H9 (cell line): Measurements from ENCODE around the gene MYO1D. TPM values are rescaled to one million over a fixed set of nuclear protein-coding genes. Genes with fewer than 3 reads are reported as not detected.

Experiments
- DNase-seq: peaks from one replicate; pipeline ENCODE4 v3.0.0-alpha.2; 2017
- H2AFZ ChIP-seq: one replicate; pipeline ENCODE4 v1.6.1; 2013; ENCODE audit warnings: mild to moderate bottlenecking, low read length, control low read depth, moderate library complexity
- H2AK5ac ChIP-seq: 2 replicates; pipeline ENCODE4 v1.6.1; 2013; ENCODE audit warnings: low read length, control low read depth, mixed read lengths; ENCODE audit not compliant: insufficient read length
- H2BK120ac ChIP-seq: one replicate; pipeline ENCODE4 v1.6.1; 2013; ENCODE audit warnings: low read depth, mild to moderate bottlenecking, low read length, control low read depth, inconsistent platforms; ENCODE audit not compliant: poor library complexity, severe bottlenecking
- H2BK12ac ChIP-seq: 2 replicates; pipeline ENCODE4 v1.6.1; 2013; ENCODE audit warnings: low read length, control low read depth, mixed read lengths, low read depth; ENCODE audit not compliant: insufficient read length
- H2BK15ac ChIP-seq: 2 replicates; pipeline ENCODE4 v1.6.1; 2013; ENCODE audit warnings: low read depth, low read length, control low read depth
- H2BK20ac ChIP-seq: one replicate; pipeline ENCODE4 v1.6.1; 2013; ENCODE audit warnings: low read depth, mild to moderate bottlenecking, low read length, control low read depth, inconsistent platforms; ENCODE audit not compliant: poor library complexity, severe bottlenecking
- H2BK5ac ChIP-seq: 2 replicates; pipeline ENCODE4 v1.6.1; 2013; ENCODE audit warnings: low read length, control low read depth, mixed read lengths; ENCODE audit not compliant: insufficient read length
- H3K14ac ChIP-seq: 2 replicates; pipeline ENCODE4 v1.6.1; 2013; ENCODE audit warnings: low read length, control low read depth; ENCODE audit not compliant: insufficient read depth
- H3K18ac ChIP-seq: 2 replicates; pipeline ENCODE4 v1.6.1; 2013; ENCODE audit warnings: low read depth, mild to moderate bottlenecking, mixed read lengths, low read length, control low read depth; ENCODE audit not compliant: insufficient read length
- H3K23ac ChIP-seq: 2 replicates; pipeline ENCODE4 v1.6.1; 2013; ENCODE audit warnings: low read length, control low read depth, mixed read lengths, low read depth; ENCODE audit not compliant: insufficient read length
- H3K23me2 ChIP-seq: 2 replicates; pipeline ENCODE4 v1.6.1; 2013; ENCODE audit warnings: low read depth, mild to moderate bottlenecking, mixed read lengths, low read length, control low read depth; ENCODE audit not compliant: insufficient read length, poor library complexity, severe bottlenecking
- H3K27ac ChIP-seq: 2 replicates; pipeline ENCODE4 v1.5.1; 2013; ENCODE audit warnings: low read length, control low read depth, mixed read lengths, low read depth; ENCODE audit not compliant: insufficient read length
- H3K27me3 ChIP-seq: 2 replicates; pipeline ENCODE4 v1.6.1; 2013; ENCODE audit warnings: low read length, control low read depth, inconsistent platforms; ENCODE audit not compliant: insufficient read depth
- H3K4ac ChIP-seq: 2 replicates; pipeline ENCODE4 v1.6.1; 2013; ENCODE audit warnings: low read depth, mild to moderate bottlenecking, control low read depth, inconsistent platforms, low read length, moderate library complexity
- H3K4me1 ChIP-seq: 2 replicates; pipeline ENCODE4 v1.6.1; 2013; ENCODE audit warnings: low read length, control low read depth, inconsistent platforms; ENCODE audit not compliant: insufficient read depth
- H3K4me2 ChIP-seq: 2 replicates; pipeline ENCODE4 v1.6.1; 2013; ENCODE audit warnings: low read length, control low read depth, mixed read lengths; ENCODE audit not compliant: insufficient read length, insufficient read depth
- H3K56ac ChIP-seq: 2 replicates; pipeline ENCODE4 v1.6.1; 2013; ENCODE audit warnings: low read depth, mild to moderate bottlenecking, mixed read lengths, low read length, control low read depth; ENCODE audit not compliant: insufficient read length
- H3K79me1 ChIP-seq: 2 replicates; pipeline ENCODE4 v1.6.1; 2013; ENCODE audit warnings: low read depth, mild to moderate bottlenecking, moderate library complexity, low read length, control low read depth, inconsistent platforms; ENCODE audit not compliant: insufficient read depth, poor library complexity, severe bottlenecking
- H3K79me2 ChIP-seq: 2 replicates; pipeline ENCODE4 v1.6.1; 2013; ENCODE audit warnings: low read length, control low read depth, inconsistent platforms; ENCODE audit not compliant: insufficient read depth
- H3K9ac ChIP-seq: 2 replicates; pipeline ENCODE4 v1.6.1; 2013; ENCODE audit warnings: low read length, control low read depth, mixed read lengths; ENCODE audit not compliant: insufficient read length; ENCODE audit errors: extremely low read depth
- H3K9me3 ChIP-seq: one replicate; pipeline ENCODE4 v1.6.1; 2013; ENCODE audit warnings: low read depth, low read length, inconsistent platforms; ENCODE audit not compliant: control insufficient read depth
- H3T11ph ChIP-seq: one replicate; pipeline ENCODE4 v1.6.1; 2013; ENCODE audit warnings: mild to moderate bottlenecking, low read length, control low read depth, inconsistent platforms
- H4K20me1 ChIP-seq: one replicate; pipeline ENCODE4 v1.6.1; 2013; ENCODE audit not compliant: control insufficient read depth, insufficient read length, insufficient read depth
- H4K5ac ChIP-seq: 2 replicates; pipeline ENCODE4 v1.6.1; 2013; ENCODE audit warnings: low read depth, mild to moderate bottlenecking, mixed read lengths, low read length, control low read depth; ENCODE audit not compliant: insufficient read length
- H4K8ac ChIP-seq: replicated peaks from 2 replicates; pipeline ENCODE4 v1.6.1; 2013; ENCODE audit warnings: low read length, control low read depth, mixed read lengths, low read depth; ENCODE audit not compliant: insufficient read length
- H4K91ac ChIP-seq: 2 replicates; pipeline ENCODE4 v1.6.1; 2013; ENCODE audit warnings: low read depth, mild to moderate bottlenecking, moderate library complexity, mixed read lengths, low read length, control low read depth; ENCODE audit not compliant: insufficient read length
- H3K27ac Mint-ChIP-seq, 3 experiments: 2 replicates in 2 of 3; 3 replicates in 1 of 3; pipeline ENCODE4 v1.8.0; 2020 to 2021; ENCODE audit warnings: mixed read lengths in 3 of 3, mild to moderate bottlenecking in 1 of 3, moderate library complexity in 1 of 3
- H3K27me3 Mint-ChIP-seq: 2 replicates; pipeline ENCODE4 v1.8.0; 2021; ENCODE audit warnings: low read depth, mild to moderate bottlenecking, moderate library complexity, mixed read lengths
- H3K36me3 Mint-ChIP-seq, 3 experiments: 2 replicates in 2 of 3; 3 replicates in 1 of 3; pipeline ENCODE4 v1.8.0; 2020 to 2021; ENCODE audit warnings: low read depth in 3 of 3, mixed read lengths in 3 of 3; ENCODE audit not compliant: insufficient read depth in 1 of 3
- H3K4me1 Mint-ChIP-seq, 2 experiments: 2 replicates each; pipeline ENCODE4 v1.8.0; 2020; ENCODE audit warnings: mixed read lengths in 2 of 2
- H3K4me3 Mint-ChIP-seq, 2 experiments: 2 replicates in 1 of 2; 3 replicates in 1 of 2; pipeline ENCODE4 v1.8.0; 2020 to 2021; ENCODE audit warnings: mild to moderate bottlenecking in 2 of 2, mixed read lengths in 2 of 2, moderate library complexity in 1 of 2
- H3K9me3 Mint-ChIP-seq, 2 experiments: 2 replicates in 1 of 2; 3 replicates in 1 of 2; pipeline ENCODE4 v1.8.0; 2020; ENCODE audit warnings: mild to moderate bottlenecking in 2 of 2, mixed read lengths in 2 of 2, moderate library complexity in 1 of 2
- WGBS: extraction: QIAGEN DNeasy Blood & Tissue Kit; methylation state at CpG from one replicate; pipeline ENCODE4 v1.1.7; 2013; ENCODE audit warnings: missing lambda C conversion rate, low lambda C conversion rate, mixed read lengths; ENCODE audit not compliant: insufficient read length; ENCODE audit errors: extremely low coverage; 5-methylcytosine and 5-hydroxymethylcytosine counted together
- total RNA-seq: library from RNA; stranded (reverse); gene quantifications from 2 replicates; pipeline ENCODE4 v1.2.1, GENCODE V29; 2021
- TF ChIP-seq, protein P1 (sequence below): fragments of 200-600 bp; sonication (generic); conservative IDR thresholded peaks from 3 replicates; pipeline ENCODE4 v1.8.0; 2021; ENCODE audit warnings: antibody characterized with exemption, mild to moderate bottlenecking

Gene MYO1D
- total RNA-seq, 1 experiment from 2014 or later = 19.0 TPM

DNA sequence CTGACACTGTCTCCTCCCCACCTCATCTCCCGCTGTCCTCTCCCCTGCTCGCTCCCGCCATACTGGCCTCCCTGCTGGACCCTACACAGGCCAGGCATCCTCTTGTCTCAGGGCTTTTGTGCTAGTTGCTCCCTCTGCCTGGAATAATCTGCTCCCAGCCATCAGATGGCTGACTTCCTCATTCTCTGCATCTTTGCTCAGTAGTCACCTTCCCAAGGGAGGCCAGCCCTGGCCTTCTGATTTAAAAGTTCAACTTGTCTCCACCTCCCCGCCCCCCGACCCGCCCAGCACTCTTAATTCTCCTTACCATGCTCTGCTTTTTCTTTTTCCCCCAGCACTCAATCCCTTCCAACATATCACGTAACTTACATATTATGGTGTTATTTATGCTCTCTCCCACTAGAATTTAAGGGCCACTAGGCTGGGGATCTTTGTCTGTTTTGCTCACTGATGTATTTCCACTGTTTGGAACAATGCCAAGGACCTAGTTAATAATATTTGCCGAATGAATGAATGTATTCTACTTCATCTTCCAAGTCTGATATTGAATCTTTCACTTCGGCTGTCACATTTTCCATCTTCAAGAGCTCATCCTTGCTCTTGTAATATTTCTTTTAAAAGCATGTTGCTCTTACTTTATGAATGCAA, 211.9 kb downstream of the MYO1D start:
- Histone ChIP-seq H2BK5ac (no peak overlapping the region), H3K14ac (no peak overlapping the region; the same call in 1 of the 2 replicates), H3K23me2 (no peaks in the 10 kb centered on the region), H2BK20ac (no peak overlapping the region), H2BK15ac (no peak overlapping the region), H4K5ac (no peak overlapping the region), H3K9me3 (no peaks in the 10 kb centered on the region), H3T11ph (no peak overlapping the region), H2BK120ac (no peak overlapping the region), H3K4me1 (no peaks in the 10 kb centered on the region), H4K20me1 (no peaks in the 10 kb centered on the region), H2BK12ac (no peak overlapping the region), H3K4ac (no peak overlapping the region), H2AFZ (no peak overlapping the region), H3K27ac (no peak overlapping the region), H3K79me1 (no peaks in the 10 kb centered on the region), H3K9ac (no peak overlapping the region), H4K8ac (no peak overlapping the region), H3K79me2 (no peaks in the 10 kb centered on the region), H3K18ac (no peak overlapping the region), H4K91ac (no peak overlapping the region), H3K4me2 (no peak overlapping the region), H3K56ac (no peak overlapping the region), H3K23ac (no peak overlapping the region), H3K27me3 (no peaks in the 10 kb centered on the region), H2AK5ac (no peak overlapping the region)
- H3K4me1 Mint-ChIP-seq = peaks cover 15 to 18% of the 10 kb centered on the region in 2 experiments
- H3K4me3 Mint-ChIP-seq = peak overlapping the region in 1 of 2 experiments; percentile 45; a peak in 1 of 5 replicates
- H3K27me3 Mint-ChIP-seq = no peaks in the 10 kb centered on the region
- H3K36me3 Mint-ChIP-seq = peaks cover 0 to 8% (median 0%) of the 10 kb centered on the region in 3 experiments; a peak in 1 of 7 replicates
- peaks cover 3 to 4% of the 10 kb centered on the region in 2 experiments; a peak in 1 of 5 replicates for H3K9me3 Mint-ChIP-seq
- H3K27ac Mint-ChIP-seq = peak overlapping the region in 1 of 3 experiments; percentile 41; a peak in 1 of 7 replicates
- no peak for DNase-seq
- WGBS = no CpG with 5 or more reads among the region's 9 CpGs
- TF ChIP-seq, protein P1, sequence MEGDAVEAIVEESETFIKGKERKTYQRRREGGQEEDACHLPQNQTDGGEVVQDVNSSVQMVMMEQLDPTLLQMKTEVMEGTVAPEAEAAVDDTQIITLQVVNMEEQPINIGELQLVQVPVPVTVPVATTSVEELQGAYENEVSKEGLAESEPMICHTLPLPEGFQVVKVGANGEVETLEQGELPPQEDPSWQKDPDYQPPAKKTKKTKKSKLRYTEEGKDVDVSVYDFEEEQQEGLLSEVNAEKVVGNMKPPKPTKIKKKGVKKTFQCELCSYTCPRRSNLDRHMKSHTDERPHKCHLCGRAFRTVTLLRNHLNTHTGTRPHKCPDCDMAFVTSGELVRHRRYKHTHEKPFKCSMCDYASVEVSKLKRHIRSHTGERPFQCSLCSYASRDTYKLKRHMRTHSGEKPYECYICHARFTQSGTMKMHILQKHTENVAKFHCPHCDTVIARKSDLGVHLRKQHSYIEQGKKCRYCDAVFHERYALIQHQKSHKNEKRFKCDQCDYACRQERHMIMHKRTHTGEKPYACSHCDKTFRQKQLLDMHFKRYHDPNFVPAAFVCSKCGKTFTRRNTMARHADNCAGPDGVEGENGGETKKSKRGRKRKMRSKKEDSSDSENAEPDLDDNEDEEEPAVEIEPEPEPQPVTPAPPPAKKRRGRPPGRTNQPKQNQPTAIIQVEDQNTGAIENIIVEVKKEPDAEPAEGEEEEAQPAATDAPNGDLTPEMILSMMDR = no peak
